Duodenal mucosa (tissue), 2 donors: ENCODE measurements around the gene DUSP1.

ENCODE experiments used
- H3K27ac ChIP-seq: one replicate; pipeline ENCODE4 v1.7.0; 2013; ENCODE audit warnings: low read depth, low read length
- H3K27me3 ChIP-seq, 2 donors: one replicate each; pipeline ENCODE4 v1.7.0; 2013; ENCODE audit warnings: low read length in 2 of 2, control low read depth in 1 of 2; ENCODE audit not compliant: insufficient read depth in 2 of 2, control insufficient read depth in 1 of 2
- H3K36me3 ChIP-seq, 2 donors: one replicate each; pipeline ENCODE4 v1.7.0; 2013; ENCODE audit warnings: low read length in 2 of 2, control low read depth in 1 of 2; ENCODE audit not compliant: insufficient read depth in 2 of 2, control insufficient read depth in 1 of 2
- H3K4me1 ChIP-seq, 2 donors: one replicate each; pipeline ENCODE4 v1.7.0; 2013; ENCODE audit warnings: low read length in 2 of 2, control low read depth in 1 of 2; ENCODE audit not compliant: insufficient read depth in 2 of 2, control insufficient read depth in 1 of 2
- H3K4me3 ChIP-seq, 2 donors: one replicate each; pipeline ENCODE4 v1.7.0; 2013; ENCODE audit warnings: low read length in 2 of 2, low read depth in 1 of 2
- H3K9ac ChIP-seq, 2 donors: one replicate each; pipeline ENCODE4 v1.7.0; 2013; ENCODE audit warnings: low read length in 2 of 2, low read depth in 1 of 2
- H3K9me3 ChIP-seq, 2 donors: one replicate each; pipeline ENCODE4 v1.7.0; 2013; ENCODE audit warnings: low read length in 2 of 2, control low read depth in 1 of 2; ENCODE audit not compliant: control insufficient read depth in 1 of 2

DUSP1 gene

GRCh38 chr5:172731680-172732074 lies 39.3 kb downstream of the DUSP1 start:
- Histone ChIP-seq H3K9ac (no peak overlapping the region), H3K4me1 (peaks cover 11 to 16% of the 10 kb centered on the region in 2 donors), H3K36me3 (no peaks in the 10 kb centered on the region), H3K4me3 (no peak overlapping the region), H3K27ac (no peak overlapping the region), H3K9me3 (no peaks in the 10 kb centered on the region), H3K27me3 (no peaks in the 10 kb centered on the region)

DNA sequence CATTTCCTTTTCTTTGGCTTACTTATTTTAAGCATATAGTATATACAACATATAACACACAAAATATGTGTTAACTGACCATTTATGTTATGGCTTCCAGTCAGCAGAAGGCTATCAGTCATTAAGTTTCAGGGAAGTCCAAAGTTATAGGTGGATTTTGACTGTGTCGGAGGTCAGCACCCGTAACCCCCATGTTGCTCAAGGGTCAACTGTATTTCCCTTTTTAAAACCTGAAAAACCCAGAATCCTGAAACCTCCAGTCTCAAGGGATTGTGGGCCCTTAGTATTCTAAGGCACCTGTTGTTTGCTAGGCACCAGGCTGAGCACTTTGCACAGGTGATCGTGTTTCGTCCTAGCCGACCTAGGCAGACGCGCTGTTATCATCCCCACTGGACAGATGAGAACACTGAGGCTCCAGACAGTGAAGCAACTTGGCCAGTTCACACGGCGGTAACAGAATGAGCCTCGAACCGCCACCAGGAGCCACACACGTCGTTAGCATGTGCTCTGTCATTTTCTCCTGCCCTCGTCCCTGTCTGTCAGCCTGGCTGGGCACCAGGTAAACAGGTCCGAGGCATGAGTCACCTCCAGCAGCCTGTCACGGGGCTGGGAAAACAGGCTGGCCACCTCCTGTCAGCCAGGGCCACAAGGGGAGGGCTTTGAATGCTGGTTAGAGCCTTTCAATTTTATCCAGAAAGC lies 39.9 kb downstream of the DUSP1 start:
- Histone ChIP-seq H3K9ac (no peak overlapping the region), H3K27ac (no peak overlapping the region), H3K4me3 (no peak overlapping the region), H3K4me1 (peaks cover 11 to 16% of the 10 kb centered on the region in 2 donors), H3K36me3 (no peaks in the 10 kb centered on the region), H3K9me3 (no peaks in the 10 kb centered on the region), H3K27me3 (no peaks in the 10 kb centered on the region)

DNA sequence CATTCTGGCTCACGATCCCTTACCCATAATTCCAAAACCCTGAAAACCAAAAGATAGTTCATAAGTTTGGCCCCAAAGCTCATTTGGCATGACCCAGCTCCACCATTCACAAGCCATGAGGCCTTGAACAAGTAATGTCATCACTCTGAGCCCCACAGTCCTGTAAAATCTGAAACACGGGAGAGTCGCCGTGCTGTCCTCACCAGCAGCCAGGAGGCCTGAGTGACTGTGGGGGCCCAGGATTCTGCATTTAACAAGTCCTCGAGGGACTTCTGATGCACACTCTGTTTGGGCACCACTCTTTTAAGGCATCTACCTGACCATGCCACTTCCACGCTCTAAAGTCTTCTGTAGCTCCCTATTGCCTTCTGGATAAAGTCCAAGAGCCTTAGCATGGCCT lies 40.8 kb downstream of the DUSP1 start:
- Histone ChIP-seq H3K9ac (no peak overlapping the region), H3K27me3 (no peaks in the 10 kb centered on the region), H3K4me1 (peaks cover 11 to 16% of the 10 kb centered on the region in 2 donors), H3K27ac (no peak overlapping the region), H3K36me3 (no peaks in the 10 kb centered on the region), H3K4me3 (no peak overlapping the region), H3K9me3 (no peaks in the 10 kb centered on the region)

DNA sequence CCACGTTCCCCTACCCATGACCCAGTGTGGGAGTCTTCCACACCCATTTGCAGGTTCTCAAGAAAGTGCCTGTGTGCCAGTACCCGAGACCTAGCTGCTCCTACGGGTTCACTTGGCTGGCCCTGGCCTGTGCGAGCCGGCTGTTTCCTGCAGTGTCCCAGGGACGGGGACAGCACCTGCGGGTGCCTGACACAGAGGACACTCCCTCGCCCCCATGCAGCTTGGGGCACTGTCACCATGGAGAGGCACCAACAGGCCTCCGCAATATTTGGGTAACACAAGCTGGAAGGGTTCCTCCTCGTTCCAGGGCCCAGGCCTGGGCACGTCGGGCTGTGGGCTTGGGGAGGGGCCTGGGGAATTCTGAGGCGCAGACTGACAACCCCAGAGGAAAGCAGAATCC lies 41.4 kb downstream of the DUSP1 start:
- Histone ChIP-seq H3K36me3 (no peaks in the 10 kb centered on the region), H3K9ac (no peak overlapping the region), H3K27ac (no peak overlapping the region), H3K27me3 (no peaks in the 10 kb centered on the region), H3K4me3 (no peak overlapping the region), H3K9me3 (no peaks in the 10 kb centered on the region), H3K4me1 (peaks cover 11 to 16% of the 10 kb centered on the region in 2 donors)

DNA sequence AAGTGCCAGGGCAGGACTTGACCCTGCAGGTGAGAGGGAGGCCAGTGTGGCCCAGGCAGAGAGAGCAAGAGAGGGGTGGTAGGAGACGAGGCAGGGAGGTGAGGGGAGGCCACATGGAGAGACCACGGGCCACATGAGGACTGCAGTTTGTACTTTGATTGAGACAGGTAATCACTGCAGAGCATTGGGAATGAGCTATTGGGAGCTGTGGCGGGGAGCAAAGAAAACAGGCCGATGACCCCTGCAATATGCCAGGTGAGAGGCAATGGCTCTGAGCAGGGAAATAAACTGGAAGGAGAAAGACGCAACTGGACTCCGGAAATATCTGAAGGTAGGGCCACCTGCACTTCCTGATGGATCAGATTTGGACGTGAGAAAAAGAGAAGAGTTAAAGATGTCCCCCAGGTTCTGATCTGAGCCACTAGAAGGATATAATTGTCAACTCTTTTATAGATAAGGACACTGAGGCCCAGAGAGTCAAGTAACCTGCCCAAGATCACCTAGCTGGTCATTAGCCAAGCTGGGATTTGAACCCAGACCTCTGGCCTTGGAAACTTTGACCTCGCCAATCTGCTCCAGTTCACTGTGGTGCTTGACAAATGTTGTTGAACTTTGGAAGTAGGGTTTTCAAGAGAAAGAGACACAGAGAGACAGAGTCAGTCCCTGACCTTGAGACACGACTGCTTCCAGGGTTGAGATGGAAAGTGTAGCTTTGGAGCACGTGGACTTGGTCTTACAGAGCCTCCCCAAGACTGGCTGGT lies 42.3 kb downstream of the DUSP1 start:
- no peaks in the 10 kb centered on the region for H3K27me3 ChIP-seq
- no peak overlapping the region for H3K27ac ChIP-seq
- H3K4me3 ChIP-seq: no peak overlapping the region
- H3K36me3 ChIP-seq: no peaks in the 10 kb centered on the region
- peaks cover 6 to 12% of the 10 kb centered on the region in 2 donors for H3K4me1 ChIP-seq
- no peaks in the 10 kb centered on the region for H3K9me3 ChIP-seq
- no peak overlapping the region for H3K9ac ChIP-seq

GRCh38 chr5:172727551-172727950 lies 43.4 kb downstream of the DUSP1 start:
- Histone ChIP-seq H3K4me1 (peaks cover 0 to 2% of the 10 kb centered on the region in 2 donors), H3K27ac (no peak overlapping the region), H3K36me3 (no peaks in the 10 kb centered on the region), H3K27me3 (no peaks in the 10 kb centered on the region), H3K9ac (no peak overlapping the region), H3K9me3 (no peaks in the 10 kb centered on the region), H3K4me3 (no peak overlapping the region)

DNA sequence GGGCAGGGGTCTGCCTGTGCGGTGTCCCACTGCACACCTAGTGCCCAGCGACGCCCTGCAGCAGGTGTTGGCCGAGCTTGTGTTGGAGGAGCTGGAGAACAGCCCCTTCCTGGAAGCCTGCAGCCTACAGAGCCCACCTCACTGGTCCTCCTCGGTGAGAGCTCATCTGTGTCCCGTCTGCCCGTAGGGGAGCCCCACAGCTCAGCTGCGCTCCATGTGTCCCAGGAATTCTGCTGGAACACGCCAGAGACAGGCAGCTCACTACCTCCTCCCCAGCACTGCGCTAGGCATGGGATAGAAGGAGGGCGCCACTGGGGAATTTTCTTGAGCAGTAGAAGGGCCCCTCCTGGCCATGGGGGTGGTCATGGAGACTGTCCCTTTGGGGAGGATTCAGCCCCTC lies 44.0 kb downstream of the DUSP1 start:
- Histone ChIP-seq H3K36me3 (no peaks in the 10 kb centered on the region), H3K9ac (no peak overlapping the region), H3K4me3 (no peak overlapping the region), H3K27me3 (peaks cover 0 to 2% of the 10 kb centered on the region in 2 donors), H3K4me1 (peaks cover 0 to 3% of the 10 kb centered on the region in 2 donors), H3K9me3 (no peaks in the 10 kb centered on the region), H3K27ac (no peak overlapping the region)

- Histone ChIP-seq H3K4me3 (no peak overlapping the region), H3K27ac (no peak overlapping the region), H3K27me3 (peaks cover 0 to 5% of the 10 kb centered on the region in 2 donors), H3K9ac (no peak overlapping the region), H3K9me3 (no peaks in the 10 kb centered on the region), H3K36me3 (no peaks in the 10 kb centered on the region), H3K4me1 (peaks cover 0 to 5% of the 10 kb centered on the region in 2 donors)
Measured at GRCh38 chr5:172725785-172726184, 45.2 kb downstream of the DUSP1 start.

DNA sequence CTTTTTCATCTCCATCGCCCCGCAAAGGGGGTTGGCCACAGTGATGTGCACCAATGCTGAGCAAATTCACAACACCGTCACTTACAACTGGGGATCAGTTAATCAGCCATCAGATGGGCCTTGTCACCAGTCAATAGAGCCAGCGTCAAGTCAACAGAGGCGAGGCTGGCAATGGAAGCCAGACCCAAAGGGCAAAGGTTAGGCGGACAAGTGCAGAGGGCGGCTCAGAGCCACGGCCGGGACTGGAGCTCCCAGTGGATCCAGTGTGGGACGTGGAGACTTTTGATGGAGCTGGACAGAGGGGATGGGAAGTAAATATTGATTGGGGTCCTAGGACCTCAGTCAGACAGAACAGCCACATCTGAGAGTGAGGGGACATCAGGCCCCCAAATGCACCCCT lies 45.7 kb downstream of the DUSP1 start:
- Histone ChIP-seq H3K4me1 (peaks cover 0 to 5% of the 10 kb centered on the region in 2 donors), H3K9ac (no peak overlapping the region), H3K27me3 (peaks cover 0 to 5% of the 10 kb centered on the region in 2 donors), H3K9me3 (no peaks in the 10 kb centered on the region), H3K4me3 (no peak overlapping the region), H3K27ac (no peak overlapping the region), H3K36me3 (no peaks in the 10 kb centered on the region)
